Stimulated activated CD4-positive, alpha-beta T cell treated with anti-CD3 and anti-CD28 coated beads, Interleukin-2, amount 100 ng/mL, for 48 hours (primary cell): Measurements from ENCODE around the gene PRMT2.

Experiments
- DNase-seq, 2 donors: peaks; one replicate each; pipeline ENCODE4 v3.0.0-alpha.2; 2020

PRMT2 gene

DNA sequence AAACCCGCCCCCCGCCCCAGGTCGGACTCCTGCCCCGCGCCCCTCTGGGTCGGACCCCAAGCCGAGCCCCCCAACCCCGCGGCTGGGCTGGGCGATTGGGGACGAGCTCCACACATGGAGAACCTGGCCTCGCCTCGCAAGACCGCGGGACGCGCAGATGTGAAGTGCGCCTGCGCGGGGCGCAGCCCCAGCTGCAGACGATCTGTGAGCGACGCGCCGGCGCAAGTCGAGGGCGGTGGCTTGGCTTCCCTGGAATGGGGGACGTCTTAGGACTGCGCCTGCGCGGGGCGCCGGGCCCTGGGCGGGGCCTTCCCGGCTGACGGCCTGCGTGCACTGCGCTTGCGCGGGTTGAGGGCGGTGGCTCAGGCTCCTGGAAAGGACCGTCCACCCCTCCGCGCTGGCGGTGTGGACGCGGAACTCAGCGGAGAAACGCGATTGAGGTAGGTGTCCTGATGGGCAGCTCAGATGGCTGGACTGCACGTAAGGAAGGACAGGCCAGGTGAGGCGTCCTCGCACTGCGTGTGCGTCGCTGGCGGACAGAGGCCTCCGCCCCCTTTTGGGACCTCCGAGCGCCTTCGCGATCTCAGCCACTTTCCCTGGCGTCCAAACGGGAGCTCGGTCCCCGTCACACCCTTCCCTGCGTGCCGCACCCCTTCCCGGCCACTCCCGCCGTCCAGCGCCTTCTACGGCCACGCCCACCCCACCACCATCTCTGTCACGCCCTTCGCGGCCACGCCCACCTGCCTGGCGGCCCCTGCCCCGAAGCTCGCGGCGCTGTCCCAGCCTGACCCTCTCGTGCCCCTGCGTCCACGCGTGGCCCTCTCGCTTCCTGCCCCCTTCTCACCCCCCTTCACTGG is at the start of gene PRMT2:
PRMT2 (plus strand) TSS at position 351 of the 857 bp plus-strand sequence. CDS start 1,278 bp downstream, outside the sequence.
- peak; percentile 96 for DNase-seq

DNA sequence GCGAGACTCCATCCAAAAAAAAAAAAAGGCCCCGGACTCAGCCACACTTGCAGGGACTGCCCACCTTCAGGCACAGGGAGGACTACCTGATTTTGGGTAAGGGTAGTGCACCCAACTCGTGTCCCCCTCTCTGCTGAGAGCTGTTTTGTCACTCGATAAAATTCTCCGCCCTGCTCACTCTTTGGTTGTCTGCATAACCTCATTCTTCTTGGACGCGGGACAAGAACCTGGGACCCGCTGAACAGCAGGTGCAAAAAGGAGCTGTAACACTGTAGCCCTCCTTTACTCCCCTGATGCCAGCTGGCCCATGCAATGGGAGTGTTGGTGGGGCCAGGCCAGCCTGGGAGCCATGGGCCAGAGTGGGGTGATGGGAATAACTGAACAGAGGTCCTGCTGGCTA is 41.2 kb upstream of the PRMT2 start:
- DNase-seq = no peak

DNA sequence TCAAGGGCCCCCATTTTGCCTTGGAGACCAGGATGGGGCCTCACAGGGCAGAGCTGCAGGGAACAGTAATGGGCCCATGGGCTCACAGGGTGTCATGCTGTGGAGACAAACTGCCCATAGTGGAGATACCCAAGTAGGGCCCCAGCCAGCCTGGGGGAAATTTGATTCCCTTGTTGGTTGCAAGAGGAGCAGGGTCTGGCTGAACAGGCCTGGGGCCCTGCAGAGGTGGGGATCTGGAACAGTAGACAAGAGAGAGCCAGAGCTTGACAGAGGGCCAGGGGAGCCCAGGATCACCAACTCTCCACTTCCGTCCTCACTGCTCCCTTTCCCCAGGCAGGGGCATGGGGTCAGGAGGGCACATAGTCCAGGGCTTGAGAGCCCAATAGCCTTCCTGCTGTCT is 39.3 kb upstream of the PRMT2 start:
- DNase-seq = no peak

DNA sequence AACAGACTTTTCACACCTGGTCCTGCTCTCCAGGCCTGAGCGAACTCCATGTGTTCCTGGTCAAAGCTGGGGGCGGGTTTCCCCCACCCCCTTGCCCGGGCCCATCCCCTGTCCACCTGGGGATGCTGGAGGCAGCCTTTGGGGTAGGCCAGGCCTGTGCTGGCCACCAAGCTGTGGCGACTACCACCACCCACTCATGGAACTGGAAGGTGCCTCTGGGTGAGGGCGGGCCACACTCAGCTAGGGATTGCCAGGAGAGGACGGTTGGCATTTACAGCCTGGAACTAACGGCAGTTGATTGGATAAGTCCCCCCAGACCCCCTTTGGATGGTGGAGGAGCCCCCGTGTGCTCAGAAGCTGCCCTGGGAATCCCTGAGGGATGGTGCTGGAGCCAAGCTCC is 38.4 kb upstream of the PRMT2 start:
- no peak for DNase-seq

DNA sequence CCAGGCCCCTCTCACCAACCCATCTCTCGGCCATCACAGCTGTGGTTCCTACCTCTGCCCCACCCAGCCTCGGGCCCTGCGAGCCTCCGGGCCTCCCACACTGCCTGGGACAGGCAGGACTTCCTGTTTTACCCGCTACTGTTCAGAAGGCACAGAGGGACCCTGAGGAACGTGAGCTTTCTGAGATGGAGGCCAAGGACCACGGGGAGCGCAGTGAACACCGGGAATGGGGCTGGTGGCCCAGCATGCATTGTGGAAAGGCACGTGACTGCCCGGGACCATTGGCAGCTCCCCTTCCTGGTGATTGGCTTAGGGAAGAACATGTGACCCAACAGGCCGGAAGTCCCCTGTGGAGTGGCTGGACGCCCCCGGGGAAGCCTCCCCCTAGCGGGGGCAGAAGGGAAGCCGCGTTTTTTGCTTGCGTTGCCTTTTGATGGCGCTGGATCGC is 37.6 kb upstream of the PRMT2 start:
- DNase-seq = no peak

DNA sequence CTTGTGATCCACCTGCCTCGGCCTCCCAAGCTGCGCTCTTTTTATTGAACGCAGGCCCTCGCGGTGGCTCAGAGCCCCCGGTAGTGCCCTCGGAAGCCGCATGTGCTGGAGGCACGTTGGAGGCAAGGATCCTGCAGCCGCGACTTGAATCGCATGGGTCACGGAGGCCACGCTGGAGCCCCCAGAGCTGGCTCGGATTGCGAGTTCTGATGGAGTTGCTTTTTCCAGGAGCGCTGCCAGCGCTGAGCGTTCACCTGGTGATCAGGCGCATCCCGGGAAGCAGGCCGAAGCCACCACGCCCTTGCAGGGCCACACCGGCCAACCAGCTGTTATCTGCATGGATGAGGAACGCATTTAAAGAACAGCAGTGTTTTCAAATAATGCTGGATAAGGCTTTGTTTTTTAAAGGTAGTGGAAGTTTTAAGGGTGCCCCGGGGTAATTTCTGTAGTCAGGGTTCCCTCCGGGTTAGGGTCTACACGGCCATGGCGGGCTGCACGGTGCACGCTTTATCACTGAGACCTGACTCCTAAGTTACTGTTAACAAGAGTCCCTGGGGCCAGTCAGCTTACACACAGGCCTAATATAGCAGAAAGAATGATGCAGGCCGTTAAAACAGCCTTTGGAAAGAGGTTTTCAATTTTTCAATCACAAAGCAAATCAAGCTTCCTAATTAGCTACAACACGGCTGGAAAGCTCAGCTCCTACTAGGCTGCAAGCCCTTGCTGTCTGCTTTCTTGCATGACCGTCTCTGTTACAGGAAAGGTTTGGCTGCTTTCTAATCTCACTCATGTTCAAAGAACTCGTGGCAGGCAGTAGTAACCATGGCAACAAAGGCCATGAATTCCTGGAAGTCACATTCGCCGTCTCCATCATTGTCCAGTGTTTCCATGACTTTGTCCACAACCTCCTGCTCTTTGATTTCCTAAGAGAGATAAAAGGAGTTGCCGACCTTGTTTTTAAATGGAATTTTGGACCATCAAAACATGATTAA is 36.6 kb upstream of the PRMT2 start:
- DNase-seq = no peak

DNA sequence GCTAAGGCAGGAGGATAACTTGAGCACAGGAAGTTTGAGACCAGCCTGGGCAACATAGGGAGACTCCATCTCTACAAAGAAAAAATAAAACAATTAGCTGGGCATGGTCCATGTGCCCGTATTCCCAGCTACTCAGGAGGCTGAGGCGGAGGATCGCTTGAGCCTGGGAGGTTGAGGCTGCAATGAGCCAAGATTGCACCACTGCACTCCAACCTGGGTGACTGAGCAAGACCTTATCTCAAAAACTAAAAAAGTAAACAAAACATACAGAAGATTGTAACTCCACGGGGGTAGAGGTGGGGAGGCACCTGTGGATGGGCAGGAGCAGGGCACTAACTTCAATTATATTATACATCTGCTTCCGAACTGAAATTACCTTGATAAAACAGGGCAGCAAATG is 35.2 kb upstream of the PRMT2 start:
- DNase-seq = no peak

DNA sequence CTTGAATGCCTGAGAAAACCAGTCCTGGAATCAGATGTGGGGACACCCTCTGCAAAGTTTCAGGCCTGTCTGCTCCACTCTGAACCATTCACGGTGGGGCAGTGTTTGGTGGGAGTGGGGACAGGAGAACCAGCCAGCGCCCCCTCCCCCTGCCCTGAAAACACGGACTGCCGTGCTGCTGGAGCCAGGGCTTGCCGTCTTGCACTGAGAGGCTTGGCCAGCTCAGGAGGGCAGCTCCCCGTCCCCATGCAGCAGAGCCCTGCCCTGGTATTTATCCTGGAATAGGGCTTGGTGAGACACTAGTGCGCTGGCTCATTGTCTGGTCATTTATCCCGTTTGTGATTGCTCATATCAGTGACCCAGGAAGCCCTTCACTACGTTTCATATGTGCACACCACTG is 34.5 kb upstream of the PRMT2 start:
- DNase-seq = no peak

DNA sequence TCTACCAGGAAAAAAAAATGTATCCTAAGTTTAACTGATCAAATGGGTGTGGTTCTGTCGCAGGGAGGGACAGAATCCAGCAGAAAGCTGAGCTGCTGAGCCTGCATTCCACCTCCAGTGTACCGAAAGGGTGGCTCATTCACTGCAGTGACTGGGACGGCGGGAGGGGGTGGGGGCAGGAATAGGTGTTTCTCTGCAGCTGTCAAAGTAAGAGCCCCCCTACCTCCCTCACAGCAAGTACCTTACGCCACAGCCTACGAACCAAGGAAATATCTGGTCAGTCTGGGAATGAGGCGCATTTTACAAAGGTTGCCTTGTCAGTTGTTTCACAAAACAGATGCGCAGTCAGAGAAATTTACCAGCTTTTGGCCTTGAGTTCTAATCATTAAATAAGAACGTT is 32.2 kb upstream of the PRMT2 start:
- no peak for DNase-seq

DNA sequence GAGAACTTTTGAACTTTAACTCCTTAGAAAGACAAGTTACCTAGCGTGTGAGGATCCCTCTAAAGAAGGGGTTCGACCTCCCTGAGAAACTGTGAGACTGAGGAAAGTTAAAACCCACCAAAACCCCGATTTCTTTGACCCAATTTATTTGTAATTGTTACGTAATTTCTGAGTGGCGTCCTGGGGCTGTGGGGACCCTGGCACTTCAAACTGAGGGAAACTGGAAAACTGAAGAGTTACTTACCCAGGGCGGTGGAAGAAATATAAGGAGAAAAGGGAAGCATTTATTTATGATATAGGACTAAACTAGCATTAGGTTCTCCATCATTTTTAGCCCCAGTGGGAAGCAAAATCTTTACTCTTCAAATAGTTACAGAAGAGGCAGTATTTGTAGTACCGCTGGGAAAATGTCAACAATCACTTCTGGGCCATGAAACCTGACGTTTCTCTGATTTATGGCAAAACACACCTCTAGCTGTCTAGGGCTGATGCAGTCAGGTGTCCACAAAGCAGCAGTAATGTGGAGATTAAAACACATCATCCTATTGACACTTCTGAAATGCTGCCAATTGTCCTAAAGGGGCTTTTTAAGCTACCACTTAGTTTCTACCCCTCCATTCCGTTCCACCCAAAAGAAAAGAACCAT is 31.0 kb upstream of the PRMT2 start:
- no peak for DNase-seq

DNA sequence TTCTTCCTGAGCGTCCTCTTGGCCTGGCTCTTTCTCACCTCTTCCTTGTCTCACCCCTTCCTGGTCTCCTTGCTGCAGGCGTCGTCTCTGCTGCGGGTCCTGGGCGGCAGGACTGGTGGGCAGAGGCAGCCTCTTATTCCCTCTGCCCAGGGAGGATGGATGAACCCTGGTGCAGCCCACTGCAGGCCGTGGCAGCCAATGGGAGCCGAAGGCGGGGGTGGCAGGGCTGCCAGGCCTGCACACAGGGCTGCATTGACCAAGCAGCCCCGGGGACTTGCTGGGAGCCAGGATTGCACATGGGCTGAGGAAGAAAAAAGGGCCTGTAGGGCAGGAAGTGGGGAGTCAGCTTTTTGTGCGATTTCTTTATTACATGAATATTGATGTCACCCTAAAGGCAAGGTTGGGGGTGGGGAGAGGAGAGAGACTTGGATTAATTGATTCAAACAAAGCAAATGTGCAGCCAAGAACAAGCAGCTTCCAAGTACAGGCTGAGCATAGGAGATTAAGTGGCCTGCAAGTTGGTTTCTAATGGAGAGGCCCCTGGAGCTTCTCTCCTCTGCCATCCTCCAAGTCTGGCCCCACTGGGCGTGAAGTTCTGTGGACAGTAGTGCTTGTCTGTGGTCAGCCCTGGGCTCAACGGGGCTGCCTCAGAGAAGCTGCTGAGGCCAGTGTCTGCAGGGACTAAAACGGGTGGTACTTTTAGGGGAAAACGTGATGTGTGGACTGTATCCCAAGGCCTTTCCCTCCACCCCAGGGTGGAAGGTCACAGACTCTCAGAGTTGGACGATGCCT is 30.3 kb upstream of the PRMT2 start, which contains the start of gene S100B:
S100B (minus strand) TSS at position 108 of the 792 bp plus-strand sequence. CDS start 2,667 bp downstream, outside the sequence.
- DNase-seq = no peak

DNA sequence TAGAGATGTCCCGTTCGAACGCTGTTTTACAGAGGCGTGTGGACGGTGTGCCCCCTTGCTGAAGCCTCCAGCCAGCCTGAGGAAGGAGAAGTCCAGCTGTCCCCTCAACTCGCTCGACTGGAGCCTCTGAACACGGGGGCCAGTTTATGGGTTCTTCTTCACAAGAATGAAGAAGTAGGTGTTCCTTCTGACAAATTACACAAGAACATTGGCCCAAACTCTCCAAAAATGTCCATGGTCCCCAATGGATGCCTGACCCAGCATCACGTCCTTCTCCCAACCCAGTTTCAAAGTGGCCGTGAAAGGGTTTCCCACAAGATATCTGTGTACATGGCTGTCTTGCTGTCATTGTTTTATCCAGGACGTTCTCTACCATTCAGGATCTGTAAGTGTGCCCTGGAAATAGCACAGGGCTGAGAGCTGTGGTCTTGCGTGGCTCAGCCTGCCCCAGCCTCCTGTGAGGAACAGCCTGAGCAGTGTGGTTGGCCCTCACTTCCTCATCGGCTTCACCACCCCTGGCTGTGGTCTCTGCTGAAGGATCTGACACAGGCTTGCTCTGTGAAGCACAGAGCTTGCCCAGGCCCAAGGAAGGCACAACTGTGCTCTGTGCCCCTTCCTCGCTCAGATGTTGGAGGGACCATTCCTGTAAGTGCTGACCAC is 29.6 kb upstream of the PRMT2 start:
- peak in 1 of 2 donors; percentile 5 for DNase-seq

DNA sequence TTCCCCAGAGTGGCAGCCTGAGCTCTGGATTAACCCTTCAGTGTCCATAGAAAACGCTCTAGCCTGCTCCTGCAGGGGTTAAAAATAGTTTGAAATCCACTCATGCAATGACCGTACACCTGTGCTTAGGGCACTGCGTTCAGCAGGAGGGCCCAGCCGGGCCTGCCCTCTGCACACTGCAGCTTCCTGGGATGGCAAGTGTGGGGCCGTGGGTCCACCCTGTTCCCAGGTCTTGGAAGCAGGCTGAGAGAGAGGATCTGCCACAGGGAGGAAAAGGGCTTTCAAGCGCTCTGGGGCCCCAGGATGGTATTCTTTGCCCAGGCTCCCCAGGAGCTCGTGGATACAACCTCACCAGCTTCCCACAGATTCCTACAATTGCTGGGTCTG is 29.1 kb upstream of the PRMT2 start:
- no peak for DNase-seq

DNA sequence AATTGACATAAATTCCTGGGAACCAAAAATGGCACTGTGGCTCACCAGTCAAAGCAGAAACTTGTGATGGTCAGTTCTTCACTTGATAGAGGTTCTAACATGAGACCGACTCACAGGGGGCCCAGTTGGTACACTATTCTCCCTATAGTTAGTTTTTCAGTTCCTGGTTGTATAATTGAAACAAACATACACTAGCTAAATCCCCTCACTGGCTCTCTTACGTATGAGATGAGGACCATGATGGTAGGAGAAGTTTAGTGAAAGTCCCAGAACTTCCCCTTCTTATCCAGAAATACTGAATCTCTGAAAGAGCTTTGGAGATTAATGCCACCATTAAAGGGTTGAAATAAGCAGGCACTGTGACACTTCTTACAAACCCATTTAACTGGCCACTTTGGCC is 27.8 kb upstream of the PRMT2 start:
- DNase-seq = no peak

DNA sequence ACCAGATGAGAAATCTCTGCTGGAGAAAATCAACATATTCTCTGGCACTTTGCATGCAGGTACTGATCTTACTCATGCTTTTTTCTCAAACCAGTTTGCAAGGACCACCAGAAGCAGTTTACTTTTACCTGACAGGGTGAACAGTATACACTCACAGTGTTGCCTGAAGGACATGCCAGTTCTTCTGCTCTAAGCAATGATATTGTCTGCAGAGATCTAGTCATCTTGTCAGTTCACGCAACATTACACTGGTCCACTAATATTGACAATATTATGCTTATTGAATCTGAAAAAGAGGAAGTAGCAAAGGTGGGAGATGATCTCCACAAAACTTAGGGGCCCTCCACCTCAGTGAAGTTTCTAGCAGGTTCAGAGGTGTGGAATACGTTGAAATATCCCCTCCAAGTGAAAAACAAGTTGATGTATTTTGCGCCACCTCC is 26.8 kb upstream of the PRMT2 start:
- no peak for DNase-seq

DNA sequence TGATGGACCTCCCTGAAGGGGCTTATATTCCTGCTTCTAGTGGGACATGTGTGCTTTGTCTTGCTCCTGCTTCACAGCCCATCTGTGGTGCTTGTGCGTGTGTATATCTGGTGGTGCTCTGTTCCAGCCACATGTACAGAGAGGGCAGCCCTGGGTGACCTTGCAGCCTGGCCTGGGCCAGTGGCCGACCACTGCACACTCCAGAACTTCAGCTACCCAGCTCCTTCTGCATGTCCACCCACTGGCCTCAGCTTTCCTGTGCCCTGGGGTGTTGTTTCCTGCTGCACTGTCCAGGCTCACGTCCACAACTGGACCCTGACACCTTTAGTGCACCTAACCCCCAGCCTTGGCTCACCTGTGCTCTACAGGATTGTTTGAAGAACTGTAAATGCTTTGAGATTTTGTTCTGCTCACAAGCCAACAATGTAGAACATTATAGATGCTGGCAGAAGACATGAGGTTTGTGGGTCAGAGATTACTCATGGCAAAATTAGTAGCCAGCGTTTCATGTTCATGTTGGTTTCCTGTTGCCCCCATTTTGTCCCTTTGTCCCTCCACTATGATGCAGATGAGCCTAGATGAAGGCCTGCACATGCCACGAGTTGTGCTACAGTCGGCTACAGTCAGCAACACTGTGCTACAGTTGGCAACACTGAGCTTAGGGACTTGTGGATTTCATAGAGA is 25.3 kb upstream of the PRMT2 start:
- DNase-seq = no peak

DNA sequence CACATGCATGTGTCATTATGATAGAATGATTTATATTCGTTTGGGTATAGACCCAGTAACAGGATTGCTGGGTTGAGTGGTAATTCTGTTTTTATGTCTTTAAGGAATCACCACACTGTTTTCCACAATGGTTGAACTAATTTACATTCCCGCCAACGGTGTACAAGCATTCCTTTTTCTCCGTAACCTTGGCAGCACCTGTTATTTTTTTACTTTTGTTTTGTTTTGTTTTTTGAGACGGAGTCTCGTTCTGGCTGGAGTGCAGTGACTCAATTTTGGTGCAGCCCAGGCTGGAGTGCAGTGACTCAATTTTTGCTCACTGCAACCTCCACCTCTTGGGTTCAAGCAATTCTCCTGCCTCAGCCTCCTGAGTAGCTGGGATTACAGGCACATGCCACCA is 22.1 kb upstream of the PRMT2 start:
- no peak for DNase-seq

DNA sequence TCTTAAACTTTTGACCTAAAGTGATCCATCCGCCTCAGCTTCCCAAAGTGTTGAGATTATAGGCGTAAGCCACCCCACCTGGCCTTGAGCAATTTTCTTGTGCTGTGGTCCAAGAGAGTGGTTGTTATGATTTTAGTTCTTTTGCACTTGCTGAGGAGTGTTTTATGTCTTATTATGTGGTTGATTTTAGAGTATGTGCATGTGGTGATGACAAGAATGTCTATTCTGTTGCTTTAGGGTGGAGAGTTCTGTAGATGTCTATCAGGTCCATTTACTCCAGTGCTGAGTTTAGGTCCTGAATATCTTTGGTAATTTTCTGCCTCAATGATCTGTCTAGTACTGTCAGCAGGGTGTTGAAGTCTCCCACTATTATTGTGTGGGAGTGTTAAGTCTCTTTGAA is 19.4 kb upstream of the PRMT2 start:
- no peak for DNase-seq

DNA sequence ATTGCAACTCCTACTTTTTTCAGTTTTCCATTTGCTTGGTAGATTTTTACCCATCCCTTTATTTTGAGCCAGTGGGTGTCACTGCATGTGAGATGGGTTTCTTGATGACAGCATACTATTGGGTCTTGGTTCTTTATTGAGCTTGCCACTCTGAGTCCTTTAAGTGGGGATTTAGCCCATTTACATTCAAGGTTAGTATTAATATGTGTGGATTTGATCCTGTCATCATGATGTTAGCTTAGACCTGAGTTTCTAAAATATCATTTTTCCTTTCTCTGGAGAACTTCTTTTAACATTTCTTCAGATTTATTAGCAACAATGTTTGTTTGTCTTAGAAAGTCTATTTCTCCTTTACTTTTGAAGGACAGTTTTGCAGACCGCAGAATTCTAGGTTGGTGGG is 18.8 kb upstream of the PRMT2 start:
- no peak for DNase-seq

DNA sequence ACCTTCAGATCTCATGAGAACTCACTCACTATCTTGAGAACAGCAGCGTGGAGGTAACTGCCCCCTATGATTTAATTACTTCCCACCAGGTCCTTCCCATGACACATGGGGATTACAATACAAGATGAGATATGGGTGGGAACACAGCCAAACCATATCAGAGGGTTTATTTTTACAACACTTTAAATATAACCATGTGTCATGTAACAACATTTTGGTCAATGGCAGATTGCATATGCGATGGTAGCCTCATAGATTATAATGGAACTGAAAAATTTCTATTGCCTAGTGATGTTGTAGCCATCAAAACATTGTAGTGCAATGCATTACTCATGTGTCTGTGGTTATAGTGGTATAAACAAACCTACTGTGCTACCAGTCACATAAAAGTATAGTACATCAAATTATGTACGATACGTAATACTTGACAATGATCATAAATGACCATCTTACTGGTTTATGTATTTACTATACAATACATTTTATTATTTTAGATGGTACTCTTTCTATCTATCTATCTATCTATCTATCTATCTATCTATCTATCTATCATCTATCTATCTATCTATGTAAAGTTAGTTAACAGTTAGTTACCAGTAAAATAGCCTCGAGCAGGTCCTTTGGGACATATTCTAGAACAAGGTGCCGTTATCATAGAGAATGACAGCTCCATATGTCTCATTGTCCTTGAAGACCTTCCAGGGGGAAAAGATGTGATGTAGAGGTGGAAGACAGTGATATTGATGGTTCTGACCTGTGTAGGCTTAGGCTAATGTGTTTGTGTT is 18.0 kb upstream of the PRMT2 start:
- DNase-seq = no peak
